SW 1271 (cell line): ENCODE measurements around the gene MS4A4A.
"Not testable (repeated sequence)": the region's sequence is repeated elsewhere in the genome, so short reads cannot be mapped to it uniquely, and the experiment has no call there.

ENCODE experiments used
- DNase-seq, 2 experiments: peaks; one replicate each; lab custom pipeline; 2025; lab: John Stamatoyannopoulos, UW

The MS4A4A gene

DNA sequence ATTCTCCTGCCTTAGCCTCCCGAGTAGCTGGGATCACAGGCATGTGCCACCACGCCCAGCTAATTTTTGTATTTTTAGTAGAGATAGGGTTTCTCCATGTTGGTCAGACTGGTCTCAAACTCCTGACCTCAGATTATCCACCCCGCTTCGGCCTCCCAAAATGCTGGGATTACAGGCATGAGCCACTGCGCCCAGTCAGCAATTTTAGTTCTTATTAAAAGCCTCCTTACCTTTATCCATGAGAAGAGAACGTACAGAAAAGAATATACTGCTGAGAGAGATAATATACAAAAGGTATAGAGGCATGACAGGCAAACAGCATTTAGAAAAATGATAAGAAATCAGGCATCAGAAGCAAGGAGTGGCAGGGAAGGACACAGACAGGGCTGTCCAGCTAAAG is 21.4 kb downstream of the MS4A4A start:
- not testable (repeated sequence) for DNase-seq

DNA sequence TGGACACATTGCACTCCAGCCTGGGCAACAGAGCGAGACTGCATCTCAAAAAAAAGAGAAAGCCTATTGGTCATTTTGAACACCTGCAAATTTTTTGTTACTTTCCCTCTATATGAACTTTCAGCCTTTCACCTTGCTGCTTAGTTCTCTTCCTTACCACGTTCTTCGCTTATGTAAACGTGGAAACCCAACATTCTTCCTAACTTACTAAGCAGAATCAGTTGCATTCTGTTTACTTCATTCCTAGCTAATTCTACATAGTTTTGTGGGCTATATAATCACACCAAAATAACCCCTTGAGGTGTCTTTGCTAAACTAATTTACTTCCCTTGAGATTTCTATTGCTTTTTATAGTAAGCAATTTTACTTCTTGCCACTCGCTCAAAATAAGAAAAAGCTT is 23.2 kb downstream of the MS4A4A start:
- peak in 1 of 2 experiments; percentile 6 for DNase-seq

DNA sequence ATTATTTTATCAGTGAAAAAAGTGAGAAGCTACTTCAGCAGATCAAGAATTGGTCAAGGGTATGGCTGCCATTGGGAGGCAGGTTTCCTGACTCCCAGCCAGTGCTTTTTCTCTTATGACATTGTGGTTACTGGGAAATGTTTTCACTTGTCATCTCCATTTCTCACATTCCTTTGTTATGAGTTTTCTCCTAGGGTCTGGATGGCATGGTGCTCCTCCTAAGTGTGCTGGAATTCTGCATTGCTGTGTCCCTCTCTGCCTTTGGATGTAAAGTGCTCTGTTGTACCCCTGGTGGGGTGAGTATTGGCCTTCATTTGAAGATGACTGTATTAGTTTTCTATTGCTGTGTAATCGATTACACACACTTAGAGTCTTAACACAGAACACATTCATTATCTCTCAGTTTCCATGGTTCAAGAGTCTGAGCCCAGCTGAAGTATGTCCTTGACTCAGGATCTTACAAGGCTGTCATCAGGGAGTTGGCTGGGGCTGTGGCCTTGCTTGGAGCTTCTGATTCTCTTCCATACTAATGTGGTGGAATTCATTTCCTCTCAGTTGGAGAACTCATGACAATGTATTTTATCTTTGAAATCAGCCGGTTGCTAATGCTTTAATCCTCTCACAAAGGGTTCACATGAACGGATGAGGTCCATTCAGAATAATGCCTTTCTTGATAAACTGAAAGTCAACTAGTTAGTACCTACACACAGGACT is 25.6 kb downstream of the MS4A4A start:
- DNase-seq, result peak in 1 of 2 experiments; percentile 77

DNA sequence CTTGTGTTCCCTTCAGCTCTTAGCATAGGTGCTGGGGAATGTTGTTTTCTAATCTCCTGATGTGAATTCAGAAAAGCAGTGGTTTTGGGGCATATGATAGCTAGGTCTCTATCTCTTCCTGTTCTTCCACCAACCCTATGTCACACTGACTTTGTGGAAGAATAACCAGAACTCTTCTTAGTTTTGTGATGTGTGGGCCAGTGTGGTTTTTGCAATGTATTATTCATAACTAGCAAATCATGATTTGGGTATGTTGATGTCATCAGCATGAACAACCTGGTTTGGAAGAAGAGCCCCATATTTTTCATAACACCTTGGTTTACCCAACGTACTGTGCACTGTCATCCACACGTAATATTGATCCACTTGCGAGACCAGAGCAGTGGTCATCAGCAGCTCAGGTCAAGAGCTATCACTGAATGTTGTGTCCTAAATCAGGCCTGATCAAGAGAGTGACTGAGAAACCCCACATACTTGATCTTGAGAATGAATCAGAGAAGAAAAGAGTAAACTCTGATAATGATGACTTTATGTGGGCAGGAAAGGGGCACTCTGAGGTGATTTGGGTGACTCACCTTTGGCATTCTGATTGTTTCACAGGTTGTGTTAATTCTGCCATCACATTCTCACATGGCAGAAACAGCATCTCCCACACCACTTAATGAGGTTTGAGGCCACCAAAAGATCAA is 27.2 kb downstream of the MS4A4A start:
- DNase-seq, result no peak

DNA sequence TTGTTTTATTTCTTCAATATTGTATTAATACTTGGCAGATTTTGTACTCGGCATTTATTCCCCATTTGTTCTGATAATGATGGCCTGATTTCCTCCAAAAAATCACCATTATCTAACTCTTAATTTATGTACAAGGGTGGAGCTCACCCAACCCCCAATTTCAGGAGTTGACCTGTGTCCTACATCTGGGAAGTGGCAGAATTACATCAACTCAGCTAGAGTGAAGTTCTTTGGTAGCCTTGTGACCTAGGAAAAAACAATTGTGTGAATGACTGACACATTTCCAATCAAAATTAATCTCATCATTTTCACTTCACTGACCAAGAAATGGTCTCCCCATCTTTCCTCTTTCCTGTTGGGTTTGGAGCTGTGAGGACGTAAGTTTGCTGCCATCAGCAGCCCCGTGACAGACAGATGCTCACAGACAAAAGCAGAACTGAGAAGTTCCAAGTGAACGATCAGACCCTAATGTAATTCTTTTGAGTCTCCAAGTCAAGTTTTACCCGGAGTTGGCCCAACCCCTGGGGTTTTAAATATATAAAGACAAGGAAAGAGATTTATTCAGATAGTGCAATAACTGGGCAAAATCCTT is 30.0 kb downstream of the MS4A4A start:
- DNase-seq, result no peak

DNA sequence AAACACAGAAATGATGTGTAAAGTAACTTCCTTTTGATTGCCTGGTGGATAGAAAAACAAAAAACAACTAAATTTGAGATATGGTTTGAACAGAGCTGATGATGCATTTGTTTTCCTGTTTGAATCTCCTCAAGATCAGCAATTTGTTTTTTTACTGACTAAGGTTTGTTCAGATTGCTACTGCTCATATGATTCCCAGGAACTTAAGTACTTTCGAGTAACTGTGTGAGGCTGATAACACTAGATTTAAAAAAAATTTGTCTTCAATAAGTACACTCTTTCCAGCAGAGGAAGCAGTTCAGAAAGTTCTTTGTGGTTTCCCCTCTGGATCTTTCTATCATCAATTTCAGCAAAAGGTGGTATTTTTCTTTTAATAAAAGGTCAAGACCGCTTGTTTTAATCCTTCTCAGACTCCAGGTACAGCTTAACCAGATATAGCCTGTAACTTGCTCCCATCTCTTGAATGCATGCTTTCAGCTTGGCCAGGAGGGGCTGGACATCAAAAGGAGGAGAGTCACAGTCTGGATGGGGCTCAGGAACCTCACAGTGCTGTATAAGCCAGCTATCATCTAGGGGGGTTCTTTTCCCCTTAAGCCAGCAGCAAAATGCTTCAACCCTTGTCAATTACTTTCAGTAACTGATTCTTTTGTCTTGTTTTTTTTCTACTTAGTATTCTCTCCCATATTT is 34.3 kb downstream of the MS4A4A start:
- no peak for DNase-seq

DNA sequence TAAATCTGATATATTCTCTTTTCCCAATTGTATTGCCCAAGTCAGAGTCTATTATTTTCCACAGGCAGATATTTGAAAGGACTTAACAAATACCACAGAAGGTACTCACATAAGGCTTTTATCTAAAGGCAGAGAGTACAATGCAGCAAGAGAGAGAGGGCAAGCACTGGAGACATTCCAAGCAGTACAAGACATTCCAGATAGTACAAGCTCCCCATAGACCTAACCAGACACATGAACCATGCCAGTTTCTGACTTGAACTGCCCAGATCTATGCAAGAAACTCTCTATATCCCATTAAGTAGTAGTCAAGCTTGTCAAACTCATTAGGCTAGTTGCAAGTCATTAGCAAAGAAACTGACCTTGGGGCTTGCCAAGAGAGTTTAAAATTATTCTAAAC is 35.4 kb downstream of the MS4A4A start:
- no peak for DNase-seq

DNA sequence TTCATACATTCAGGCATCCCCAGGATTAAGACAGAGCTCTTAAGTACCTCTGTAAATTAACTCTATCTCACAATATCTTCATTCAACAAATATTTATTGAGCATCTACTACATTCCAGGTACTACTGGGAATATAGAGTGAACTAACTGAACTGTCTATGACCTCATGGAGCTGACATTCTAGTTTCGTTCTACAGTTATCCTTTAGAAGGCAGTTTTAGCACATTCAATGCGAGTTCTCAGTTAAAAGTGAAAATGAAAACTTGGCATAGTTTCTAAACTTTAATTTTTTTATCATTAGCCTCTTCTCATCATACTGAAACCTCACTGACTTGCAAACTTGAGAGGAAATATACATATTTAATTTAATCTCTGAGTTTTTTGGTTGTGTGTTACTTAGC is 35.9 kb downstream of the MS4A4A start:
- no peak for DNase-seq

DNA sequence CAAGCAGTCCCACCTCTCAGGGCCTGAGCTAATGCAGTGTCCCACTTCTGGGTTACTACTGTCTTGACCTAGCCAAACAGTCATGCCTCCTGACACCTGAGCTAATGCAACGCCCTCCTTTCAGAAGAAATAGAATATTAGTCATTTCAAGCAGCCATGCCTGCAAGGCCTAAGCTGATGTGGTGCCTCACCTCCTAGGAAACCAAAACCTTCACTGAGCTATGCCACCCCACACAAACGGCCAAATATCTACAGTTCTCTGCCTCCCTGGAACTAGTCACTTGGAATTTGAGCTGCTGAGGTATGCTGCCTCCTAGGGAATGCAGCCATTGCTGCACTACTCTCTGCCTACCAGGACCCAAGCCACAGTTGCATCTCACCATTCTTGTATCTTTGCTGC is 38.3 kb downstream of the MS4A4A start:
- no peak for DNase-seq

DNA sequence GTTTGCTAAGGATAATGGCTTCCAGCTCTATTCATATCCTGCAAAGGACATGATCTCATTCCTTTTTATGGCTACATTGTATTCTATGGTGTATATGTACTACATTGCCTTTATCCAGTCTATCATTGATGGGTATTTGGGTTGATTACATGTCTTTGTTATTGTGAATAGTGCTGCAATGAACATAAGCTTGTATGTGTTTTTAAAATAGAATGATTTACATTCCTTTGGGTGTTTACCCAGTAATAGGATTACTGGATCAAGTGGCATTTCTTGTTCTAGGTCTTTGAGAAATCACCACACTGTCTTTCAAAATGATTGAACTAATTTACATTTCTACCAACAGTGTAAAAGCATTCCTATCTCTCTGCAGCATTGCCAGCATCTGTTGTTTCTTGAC is 40.6 kb downstream of the MS4A4A start:
- DNase-seq, result no peak

DNA sequence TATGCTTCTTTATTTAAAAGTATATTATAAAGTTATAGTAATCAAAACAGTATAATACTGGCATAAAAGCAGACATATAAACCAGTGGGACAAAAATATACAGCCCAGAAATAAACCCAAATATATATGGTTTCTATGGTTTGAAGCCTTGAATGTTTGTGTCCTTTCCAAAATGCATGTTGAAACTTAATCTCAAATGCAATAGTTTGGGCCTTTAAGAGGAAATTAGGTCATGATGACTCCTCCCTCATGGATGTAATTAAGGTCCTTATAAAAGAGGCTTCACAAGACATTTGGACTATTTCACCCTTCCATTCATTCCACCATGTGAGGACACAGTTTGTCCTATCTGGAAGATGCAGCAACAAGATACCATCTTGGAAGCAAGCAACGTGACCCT is 46.5 kb downstream of the MS4A4A start, which contains the start of gene MS4A6E:
MS4A6E (plus strand) TSS at position 301 of the 400 bp plus-strand sequence. CDS start 7,641 bp downstream, outside the sequence.
- no peak for DNase-seq

DNA sequence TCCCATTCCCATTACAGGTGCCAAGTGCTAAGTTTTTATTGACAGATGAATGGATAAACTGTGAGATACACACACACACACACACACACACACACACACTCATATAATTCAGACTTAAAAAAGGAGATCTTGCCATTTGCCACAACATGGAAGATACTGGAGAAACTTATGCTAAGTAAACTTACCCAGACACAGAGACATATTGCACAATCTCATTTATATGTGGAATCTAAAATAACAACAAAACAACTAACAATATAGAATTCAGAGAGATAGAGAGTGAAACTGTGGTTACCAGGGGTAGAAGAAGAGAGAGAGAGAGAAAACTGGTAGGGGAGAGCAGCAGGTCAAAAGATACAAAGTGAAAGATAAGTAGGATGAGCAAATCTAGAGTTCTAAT is 48.0 kb downstream of the MS4A4A start:
- no peak for DNase-seq

DNA sequence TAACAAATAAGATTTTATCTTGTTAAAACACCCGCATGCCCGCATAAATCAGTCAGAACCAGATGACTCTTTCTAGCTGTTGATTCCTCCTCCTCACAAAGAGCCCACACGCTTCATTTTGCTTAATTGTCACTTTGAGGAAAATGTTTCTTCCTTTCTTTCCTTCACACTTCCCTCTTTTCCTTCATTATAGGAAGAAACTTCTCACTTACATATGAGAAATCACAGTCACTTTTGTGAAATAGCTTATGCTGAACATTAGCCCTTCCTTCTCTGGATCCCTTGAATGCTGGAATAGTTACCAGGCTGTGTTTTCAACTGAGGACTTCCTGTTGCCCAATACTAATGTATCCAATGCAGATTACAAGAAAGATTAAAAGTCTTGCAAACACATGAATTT is 52.4 kb downstream of the MS4A4A start:
- no peak for DNase-seq

DNA sequence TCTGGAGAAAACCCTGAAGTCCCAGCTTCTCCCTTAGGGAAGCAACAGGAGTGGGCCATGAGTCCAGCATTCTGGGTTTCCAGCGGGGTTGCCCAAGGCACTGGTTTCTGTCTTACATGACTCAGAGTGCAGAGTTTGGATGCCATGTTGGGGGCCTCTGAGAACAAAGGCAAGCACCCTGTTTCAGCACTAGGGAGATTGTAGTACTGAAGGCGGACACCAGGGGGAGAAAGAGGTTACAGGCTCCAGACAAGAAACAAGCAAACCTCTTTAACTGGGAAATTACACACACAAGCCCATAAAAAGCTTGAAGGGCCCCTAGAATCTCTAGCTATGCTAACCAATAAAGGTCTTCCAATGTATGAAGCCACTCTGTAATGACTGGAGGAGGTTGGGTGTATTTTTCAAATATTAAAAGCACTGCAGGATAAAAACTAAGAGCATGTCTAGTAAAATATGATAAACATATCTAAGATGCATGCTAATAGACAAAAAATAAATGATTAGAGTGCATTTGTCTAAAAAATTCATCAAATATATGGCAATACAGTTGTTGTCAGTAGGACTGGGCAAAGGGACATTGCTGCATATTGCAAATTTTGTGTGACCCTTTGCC is 53.6 kb downstream of the MS4A4A start:
- peak in 1 of 2 experiments; percentile 51 for DNase-seq

DNA sequence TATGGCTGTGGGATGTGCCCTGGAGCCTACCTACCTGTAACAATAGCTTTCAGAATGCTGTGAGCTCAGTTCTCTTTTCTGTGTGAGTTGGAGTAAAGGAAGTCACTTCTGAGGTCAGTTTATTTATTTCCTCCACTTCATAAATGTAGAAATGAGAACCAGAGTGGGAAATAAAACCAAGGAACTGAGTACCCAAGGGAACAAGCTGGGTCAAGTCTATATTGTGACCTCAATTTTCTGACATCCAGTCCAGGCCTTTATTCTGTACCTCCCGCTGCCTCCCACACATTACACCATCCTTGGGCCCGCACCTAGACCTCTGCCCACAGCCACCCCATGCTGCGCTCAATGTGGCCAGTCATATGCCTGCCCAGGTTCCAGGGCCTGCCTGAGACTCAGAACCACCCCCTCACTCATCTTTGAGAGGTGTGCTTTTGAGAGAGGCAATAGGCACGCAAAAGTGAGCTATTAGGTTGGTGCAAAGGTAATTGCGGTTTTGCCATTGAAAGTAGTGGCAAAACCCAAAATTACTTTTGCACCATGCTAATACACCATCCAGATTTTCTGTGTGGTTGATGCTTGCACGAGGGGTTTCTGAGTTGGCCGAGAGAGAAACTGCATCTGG is 56.4 kb downstream of the MS4A4A start:
- DNase-seq, result no peak

DNA sequence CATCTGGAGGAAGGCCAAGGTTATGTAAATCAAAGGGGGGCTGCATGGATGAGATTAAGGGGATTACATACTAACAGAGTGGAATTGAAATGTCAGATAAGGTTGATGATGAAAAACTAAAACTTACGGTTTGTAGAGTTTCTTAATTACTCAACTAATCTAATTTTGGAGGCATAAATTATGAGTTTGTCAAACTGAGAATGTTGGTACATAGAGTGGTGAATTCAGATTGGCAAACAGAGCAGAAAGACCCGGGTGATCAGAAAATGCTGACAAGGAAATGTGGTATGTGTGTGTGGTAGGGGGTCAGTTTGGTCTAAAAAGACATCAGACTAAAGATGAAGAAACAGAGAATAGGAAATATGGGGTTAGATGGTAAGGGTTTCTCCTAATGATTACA is 57.6 kb downstream of the MS4A4A start:
- no peak for DNase-seq

DNA sequence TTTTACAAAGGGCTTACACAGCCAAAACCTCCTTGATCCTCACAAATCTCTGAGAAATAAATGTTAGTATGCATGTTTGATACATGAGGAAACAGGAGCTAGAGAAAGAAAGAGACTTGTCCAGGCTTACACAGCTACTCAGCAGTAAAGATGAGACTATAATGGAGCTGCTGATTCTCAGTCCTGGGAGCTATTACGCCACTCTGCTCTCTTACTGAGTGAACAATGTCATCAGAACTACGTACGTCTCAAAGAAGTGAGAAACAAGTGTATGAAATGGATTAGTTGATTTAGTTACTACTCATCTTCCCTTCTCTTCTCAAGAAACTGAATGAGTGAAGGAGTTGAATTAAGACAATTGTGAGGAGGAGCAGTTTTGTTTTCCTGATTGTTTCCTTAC is 58.9 kb downstream of the MS4A4A start:
- DNase-seq, result no peak

DNA sequence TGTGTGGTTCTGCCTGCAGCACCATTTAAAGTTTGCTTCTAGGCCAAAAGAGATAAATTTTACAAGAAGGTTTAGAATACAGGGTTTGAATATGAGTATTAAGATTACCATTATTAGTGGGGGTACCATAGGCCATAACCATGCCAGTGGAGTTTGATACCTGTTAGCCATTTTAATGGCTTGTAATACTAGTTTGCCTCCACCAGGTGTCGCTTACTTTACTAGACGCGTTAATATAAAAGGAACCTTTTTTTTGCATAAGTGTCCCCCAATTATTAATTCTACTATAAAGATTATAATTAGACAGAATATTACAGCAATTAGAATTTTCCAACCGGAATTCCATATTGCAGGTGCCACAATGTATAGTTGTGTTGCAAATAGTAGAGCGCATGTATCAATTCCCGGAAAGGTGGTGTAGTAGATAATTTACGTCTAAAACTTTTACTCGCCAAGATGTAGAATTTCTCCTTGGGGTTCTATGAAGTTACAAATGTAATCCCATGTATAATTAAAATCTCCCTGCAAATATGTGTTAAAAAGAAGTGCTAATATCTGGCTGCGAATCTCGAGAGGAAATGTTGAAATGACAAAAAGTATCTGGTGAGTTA is 62.7 kb downstream of the MS4A4A start:
- peak in 1 of 2 experiments; percentile 12 for DNase-seq

DNA sequence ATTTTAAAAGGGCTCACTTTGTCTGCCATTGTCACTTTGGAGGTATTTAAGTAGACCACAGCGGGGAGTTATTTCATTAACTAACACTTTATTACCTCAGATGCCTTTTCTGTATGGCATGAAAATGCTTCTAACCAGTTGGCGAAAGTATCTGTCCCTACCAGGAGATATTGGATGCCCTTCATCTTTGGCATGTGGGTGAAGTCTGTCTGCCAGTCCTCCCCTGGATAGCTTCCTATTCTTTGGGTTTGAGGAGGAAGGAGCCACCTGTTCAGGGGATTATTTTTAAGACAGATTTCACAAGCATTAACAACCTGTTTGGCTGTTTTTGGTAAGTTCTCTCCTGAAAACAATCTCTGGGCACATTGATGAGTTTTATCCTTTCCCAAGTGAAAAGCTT is 63.7 kb downstream of the MS4A4A start:
- no peak for DNase-seq

DNA sequence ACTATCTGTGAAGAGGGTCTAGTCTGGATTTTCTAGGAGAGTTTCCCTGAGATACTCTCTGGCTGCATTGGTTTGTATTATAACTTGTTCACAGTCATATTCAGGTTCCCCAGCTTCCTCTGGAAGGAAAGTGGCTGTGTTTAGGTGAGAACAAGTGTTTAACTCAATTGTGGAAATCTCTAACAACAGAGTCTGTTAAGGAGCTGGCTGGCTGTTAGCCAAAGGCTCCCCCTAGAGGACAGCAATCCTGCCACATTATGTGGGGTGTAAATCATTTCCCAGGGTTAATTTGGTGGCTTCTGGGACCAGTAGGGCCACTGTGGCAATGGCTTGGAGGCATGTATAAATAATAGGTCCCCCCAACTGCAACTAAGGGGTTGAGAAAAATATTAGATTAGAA is 65.0 kb downstream of the MS4A4A start:
- DNase-seq, result peak in 1 of 2 experiments; percentile 5

DNA sequence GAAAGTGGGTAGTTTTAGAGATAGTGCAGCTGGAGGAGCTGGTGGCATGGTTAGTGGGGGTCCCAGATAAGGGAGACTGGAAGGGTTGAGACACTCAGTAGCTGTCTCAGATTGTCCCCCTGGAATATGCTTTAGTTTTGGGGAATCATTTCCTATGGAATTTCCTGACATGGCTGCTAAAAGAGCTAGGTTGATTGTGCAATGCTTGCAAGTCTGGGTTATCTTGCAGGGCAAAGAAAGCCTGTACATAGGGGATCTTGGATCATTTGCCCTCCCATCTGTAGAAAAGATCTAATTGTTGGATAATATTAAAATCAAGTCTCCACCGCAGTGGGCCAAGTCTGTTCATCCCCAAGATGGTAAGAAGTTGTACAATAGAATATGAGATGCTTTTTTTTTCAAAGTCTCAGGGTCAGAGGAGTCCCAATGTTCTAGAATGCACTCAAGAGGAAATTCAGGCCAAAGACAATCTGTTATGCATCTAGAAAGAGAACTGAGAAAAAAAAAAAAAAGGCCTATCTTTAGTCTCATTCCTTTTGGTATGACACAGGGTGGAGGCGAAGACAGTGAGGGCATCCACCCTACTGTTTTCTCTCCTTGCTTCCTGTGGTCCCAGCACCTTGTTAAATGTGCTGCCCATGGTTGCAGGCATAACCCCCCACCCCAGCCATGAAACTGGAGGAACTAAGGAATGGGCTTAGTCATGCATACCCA is 66.8 kb downstream of the MS4A4A start:
- DNase-seq, result no peak
